ENCODE results near the gene KCNN2.

KCNN2 gene

GRCh38 chr5:114361724-114362196, at the start of gene KCNN2:
TSS of gene KCNN2 (plus strand) at chr5:114362070. CDS start at chr5:114362140, 70 bp downstream.
- peak within 1 kb of the TSS; percentile 48 for H3K4me3 ChIP-seq (ENCODE audit: low read depth, low read length)

GRCh38 chr5:114312658-114313057, 49.2 kb upstream of the KCNN2 start:
- H3K4me3 ChIP-seq (ENCODE audit: low read depth, low read length): no peak overlapping the region
- DNase-seq (ENCODE audit: low read depth): no peak

More at GRCh38 chr5:114361724-114362196, at the start of gene KCNN2:
- peak; percentile 11 for DNase-seq (ENCODE audit: low read depth)

GRCh38 chr5:114314061-114314460, 47.8 kb upstream of the KCNN2 start:
- no peak overlapping the region for H3K4me3 ChIP-seq (ENCODE audit: low read depth, low read length)
- no peak for DNase-seq (ENCODE audit: low read depth)

GRCh38 chr5:114316167-114316566, 45.7 kb upstream of the KCNN2 start:
- H3K4me3 ChIP-seq (ENCODE audit: low read depth, low read length): no peak overlapping the region
- no peak for DNase-seq (ENCODE audit: low read depth)

GRCh38 chr5:114317751-114318150, 44.1 kb upstream of the KCNN2 start:
- DNase-seq (ENCODE audit: low read depth): no peak

GRCh38 chr5:114319236-114319635, 42.6 kb upstream of the KCNN2 start:
- no peak overlapping the region for H3K4me3 ChIP-seq (ENCODE audit: low read depth, low read length)
- no peak for DNase-seq (ENCODE audit: low read depth)

More at GRCh38 chr5:114317751-114318150, 44.1 kb upstream of the KCNN2 start:
- no peak overlapping the region for H3K4me3 ChIP-seq (ENCODE audit: low read depth, low read length)

- no peak overlapping the region for H3K4me3 ChIP-seq (ENCODE audit: low read depth, low read length)
- DNase-seq (ENCODE audit: low read depth): no peak
Measured at GRCh38 chr5:114319821-114320220, 42.0 kb upstream of the KCNN2 start.

- H3K4me3 ChIP-seq (ENCODE audit: low read depth, low read length): no peak overlapping the region
- DNase-seq (ENCODE audit: low read depth): no peak
Measured at GRCh38 chr5:114324282-114324681, 37.6 kb upstream of the KCNN2 start.

GRCh38 chr5:114325541-114325940, 36.3 kb upstream of the KCNN2 start:
- DNase-seq (ENCODE audit: low read depth): no peak

GRCh38 chr5:114327474-114327873, 34.4 kb upstream of the KCNN2 start:
- DNase-seq (ENCODE audit: low read depth): no peak
- no peak overlapping the region for H3K4me3 ChIP-seq (ENCODE audit: low read depth, low read length)

More at GRCh38 chr5:114325541-114325940, 36.3 kb upstream of the KCNN2 start:
- no peak overlapping the region for H3K4me3 ChIP-seq (ENCODE audit: low read depth, low read length)

- DNase-seq (ENCODE audit: low read depth): no peak
Measured at GRCh38 chr5:114327987-114328386, 33.9 kb upstream of the KCNN2 start.

GRCh38 chr5:114330916-114331531, 30.8 kb upstream of the KCNN2 start:
- no peak overlapping the region for H3K4me3 ChIP-seq (ENCODE audit: low read depth, low read length)
- no peak for DNase-seq (ENCODE audit: low read depth)

More at GRCh38 chr5:114327987-114328386, 33.9 kb upstream of the KCNN2 start:
- H3K4me3 ChIP-seq (ENCODE audit: low read depth, low read length): no peak overlapping the region

GRCh38 chr5:114332493-114332892, 29.4 kb upstream of the KCNN2 start:
- no peak for DNase-seq (ENCODE audit: low read depth)
- no peak overlapping the region for H3K4me3 ChIP-seq (ENCODE audit: low read depth, low read length)

- no peak overlapping the region for H3K4me3 ChIP-seq (ENCODE audit: low read depth, low read length)
- no peak for DNase-seq (ENCODE audit: low read depth)
Measured at GRCh38 chr5:114332925-114333324, 28.9 kb upstream of the KCNN2 start.

- no peak for DNase-seq (ENCODE audit: low read depth)
Measured at GRCh38 chr5:114335391-114335790, 26.5 kb upstream of the KCNN2 start.

GRCh38 chr5:114339108-114339507, 22.8 kb upstream of the KCNN2 start:
- DNase-seq (ENCODE audit: low read depth): no peak
- no peak overlapping the region for H3K4me3 ChIP-seq (ENCODE audit: low read depth, low read length)

More at GRCh38 chr5:114335391-114335790, 26.5 kb upstream of the KCNN2 start:
- H3K4me3 ChIP-seq (ENCODE audit: low read depth, low read length): no peak overlapping the region

- no peak overlapping the region for H3K4me3 ChIP-seq (ENCODE audit: low read depth, low read length)
- DNase-seq (ENCODE audit: low read depth): no peak
Measured at GRCh38 chr5:114346181-114346580, 15.7 kb upstream of the KCNN2 start.

GRCh38 chr5:114355086-114355830, 6.6 kb upstream of the KCNN2 start:
- no peak overlapping the region for H3K4me3 ChIP-seq (ENCODE audit: low read depth, low read length)
- no peak for DNase-seq (ENCODE audit: low read depth)

- no peak for DNase-seq (ENCODE audit: low read depth)
- no peak overlapping the region for H3K4me3 ChIP-seq (ENCODE audit: low read depth, low read length)
Measured at GRCh38 chr5:114358329-114358728, 3.5 kb upstream of the KCNN2 start.

- DNase-seq (ENCODE audit: low read depth): no peak
- H3K4me3 ChIP-seq (ENCODE audit: low read depth, low read length): no peak overlapping the region
Measured at GRCh38 chr5:114360357-114360756, 1.5 kb upstream of the KCNN2 start.

Data from skeletal muscle cell (primary cell).